ENCODE data around the gene GRK5.
"Not testable (repeated sequence)": the region's sequence is repeated elsewhere in the genome, so short reads cannot be mapped to it uniquely, and the experiment has no call there.

GRK5 gene

GRCh38 chr10:119207366-119207666 lies at the start of gene GRK5:
Gene GRK5 (plus strand): TSS chr10:119207571. CDS start chr10:119207918, 347 bp downstream.
- DNase-seq, result peak; percentile 37

- DNase-seq, result no peak
Observed at GRCh38 chr10:119159332-119159731, 48.0 kb upstream of the GRK5 start.

GRCh38 chr10:119161680-119162451 lies 45.5 kb upstream of the GRK5 start:
- no peak for DNase-seq

GRCh38 chr10:119162452-119163092 lies 44.8 kb upstream of the GRK5 start:
- no peak for DNase-seq

GRCh38 chr10:119165171-119166117 lies 41.9 kb upstream of the GRK5 start, which contains the start of gene SFXN4:
Gene SFXN4 (minus strand): TSS chr10:119165714. CDS start chr10:119165647, 67 bp downstream.
- DNase-seq, result no peak

- no peak for DNase-seq
Observed at GRCh38 chr10:119166118-119166500, 41.3 kb upstream of the GRK5 start.

GRCh38 chr10:119166564-119166963 lies 40.8 kb upstream of the GRK5 start:
- DNase-seq, result no peak

- no peak for DNase-seq
Observed at GRCh38 chr10:119167041-119167440, 40.3 kb upstream of the GRK5 start.

- DNase-seq, result no peak
Observed at GRCh38 chr10:119174109-119174508, 33.3 kb upstream of the GRK5 start.

GRCh38 chr10:119176166-119176565 lies 31.2 kb upstream of the GRK5 start:
- no peak for DNase-seq

GRCh38 chr10:119177708-119178371 lies 29.5 kb upstream of the GRK5 start:
- no peak for DNase-seq

- peak; percentile 40 for DNase-seq
Observed at GRCh38 chr10:119178372-119179119, 28.8 kb upstream of the GRK5 start, which contains the start of gene PRDX3. Gene PRDX3 (minus strand): TSS chr10:119178812. CDS start chr10:119178790, 22 bp downstream.

- not testable (repeated sequence) for DNase-seq
Observed at GRCh38 chr10:119180850-119181400, 26.4 kb upstream of the GRK5 start.

- no peak for DNase-seq
Observed at GRCh38 chr10:119183664-119184412, 23.5 kb upstream of the GRK5 start.

- DNase-seq, result no peak
Observed at GRCh38 chr10:119189811-119190282, 17.5 kb upstream of the GRK5 start.

- DNase-seq, result no peak
Observed at GRCh38 chr10:119190353-119190752, 17.0 kb upstream of the GRK5 start.

- DNase-seq, result no peak
Observed at GRCh38 chr10:119190954-119191785, 16.2 kb upstream of the GRK5 start.

GRCh38 chr10:119191881-119192280 lies 15.5 kb upstream of the GRK5 start:
- no peak for DNase-seq

GRCh38 chr10:119197921-119198320 lies 9.4 kb upstream of the GRK5 start:
- no peak for DNase-seq

GRCh38 chr10:119198438-119198837 lies 8.9 kb upstream of the GRK5 start:
- no peak for DNase-seq
